OCI-LY7 (cell line): ENCODE results near the gene ZC3H14.

ENCODE experiments used
- CTCF ChIP-seq: fragments of 200-600 bp; sonication (generic); conservative IDR thresholded peaks from 2 replicates; pipeline ENCODE4 v1.5.1; 2014; ENCODE audit warnings: mild to moderate bottlenecking, antibody characterized with exemption, low read length, moderate library complexity, mixed read lengths
- EZH2phosphoT487 ChIP-seq: fragments of 200-600 bp; sonication (generic); IDR thresholded peaks from 2 replicates; pipeline ENCODE4 v1.6.1; 2018; ENCODE audit warnings: low read depth, borderline replicate concordance, mild to moderate bottlenecking, mixed run types, antibody characterized with exemption, low read length, moderate library complexity, mixed read lengths

GRCh38 chr14:88611878-88612277 lies 49.0 kb downstream of the ZC3H14 start:
- TF ChIP-seq CTCF (no peak), EZH2phosphoT487 (no peak)
